Spleen (tissue), 7 donors: ENCODE measurements around the gene DNAH6.

Source experiments
- CTCF ChIP-seq, 11 experiments: fragments of 200-600 bp in 7 of 11; fragments of 450-650 bp in 4 of 11; sonication (generic) in 4 of 11; IDR thresholded peaks in 8 of 11; conservative IDR thresholded peaks in 3 of 11; 1 replicate in 7 of 11; 2 replicates in 4 of 11; pipeline versions ENCODE4 v1.4.0 to v1.8.0; 2016 to 2021; ENCODE audit warnings: antibody characterized with exemption in 11 of 11, inconsistent platforms in 4 of 11, mild to moderate bottlenecking in 1 of 11
- POLR2A ChIP-seq, 3 donors: fragments of 450-650 bp; IDR thresholded peaks; one replicate each; pipeline ENCODE4 v1.5.1; 2017; ENCODE audit warnings: antibody characterized with exemption in 3 of 3, mild to moderate bottlenecking in 1 of 3
- donor health status: DM: no; HTN: no; CAD: no; lungs with moderate emphysema.
- donor health status: DM: no; HTN: no; CAD: no.
- donor health status: DM: no; HTN: no; CAD: no.

GRCh38 chr2:84636080-84636971, 120.0 kb downstream of the DNAH6 start:
- TF ChIP-seq CTCF (IDR thresholded peaks at IDR 0.05 in 8 of 11, conservative IDR thresholded peaks at IDR 0.05 in 3 of 11) (no peak), POLR2A (IDR thresholded peaks at IDR 0.05) (no peak)
